ENCODE measurements around the gene NOA1.
"Not testable (repeated sequence)": the region's sequence is repeated elsewhere in the genome, so short reads cannot be mapped to it uniquely, and the experiment has no call there.

The NOA1 gene

GRCh38 chr4:56953680-56954520 lies 23.5 kb downstream of the NOA1 start:
- H3K27ac ChIP-seq (ENCODE audit: low read length): no peak overlapping the region
- no peak overlapping the region for H3K4me3 ChIP-seq (ENCODE audit: low read depth in 1 of 2, low read length in 2 of 2)
- no peaks in the 10 kb centered on the region for H3K9me3 ChIP-seq (ENCODE audit: control insufficient read depth in 1 of 2, low read length in 2 of 2)
- peaks cover 0 to 6% of the 10 kb centered on the region in 2 donors for H3K4me1 ChIP-seq (ENCODE audit: control insufficient read depth in 1 of 2, insufficient read depth in 2 of 2, low read length in 2 of 2)
- no peaks in the 10 kb centered on the region for H3K27me3 ChIP-seq (ENCODE audit: low read depth, low read length)
- no peaks in the 10 kb centered on the region for H3K36me3 ChIP-seq (ENCODE audit: control insufficient read depth in 1 of 2, insufficient read depth in 2 of 2, low read length in 2 of 2)

DNA sequence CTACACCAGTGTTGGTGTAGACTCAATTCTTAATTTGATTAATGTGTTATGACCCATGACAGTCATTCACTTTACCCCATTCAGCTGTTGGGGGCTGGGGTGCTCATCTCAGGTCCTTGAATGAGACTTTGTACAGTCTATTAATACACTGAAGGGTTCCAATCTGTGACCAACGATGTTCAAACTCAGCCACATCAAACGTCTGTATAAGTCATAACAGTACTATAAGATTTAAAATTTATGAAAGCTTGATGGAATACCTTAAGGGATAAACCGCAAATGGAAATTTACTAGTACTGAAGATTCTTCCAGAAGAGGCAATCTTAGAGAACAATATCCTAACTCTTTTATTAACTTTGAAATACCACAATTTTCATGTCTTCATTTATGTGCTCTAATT lies 36.0 kb downstream of the NOA1 start:
- Histone ChIP-seq H3K4me1 (ENCODE audit: control insufficient read depth in 1 of 2, insufficient read depth in 2 of 2, low read length in 2 of 2) (no peaks in the 10 kb centered on the region), H3K4me3 (ENCODE audit: low read depth in 1 of 2, low read length in 2 of 2) (no peak overlapping the region), H3K9me3 (ENCODE audit: control insufficient read depth in 1 of 2, low read length in 2 of 2) (no peaks in the 10 kb centered on the region), H3K27ac (ENCODE audit: low read length) (no peak overlapping the region), H3K36me3 (ENCODE audit: control insufficient read depth in 1 of 2, insufficient read depth in 2 of 2, low read length in 2 of 2) (peaks cover 0 to 22% of the 10 kb centered on the region in 2 donors), H3K27me3 (ENCODE audit: low read depth, low read length) (no peaks in the 10 kb centered on the region)

DNA sequence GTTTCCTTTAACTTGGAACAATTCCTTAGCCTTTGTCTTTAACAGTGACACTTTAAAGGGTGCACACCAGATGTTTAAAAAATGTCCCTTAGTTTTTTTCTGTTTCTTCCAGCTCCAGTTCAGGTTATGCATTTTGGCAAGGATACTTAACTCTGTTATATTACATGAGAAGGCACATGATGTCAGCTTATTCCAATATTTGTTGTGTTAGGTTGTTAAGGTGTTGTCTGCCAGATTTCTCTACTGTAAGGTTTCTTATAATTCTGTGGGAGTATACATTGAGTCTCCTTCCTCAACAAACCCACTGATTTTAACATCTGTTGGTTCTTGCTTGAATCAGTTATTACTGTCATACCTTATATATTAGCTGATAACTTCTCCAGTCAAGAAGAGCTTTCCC lies 36.4 kb downstream of the NOA1 start:
- Histone ChIP-seq H3K27me3 (ENCODE audit: low read depth, low read length) (no peaks in the 10 kb centered on the region), H3K27ac (ENCODE audit: low read length) (no peak overlapping the region), H3K4me1 (ENCODE audit: control insufficient read depth in 1 of 2, insufficient read depth in 2 of 2, low read length in 2 of 2) (no peaks in the 10 kb centered on the region), H3K4me3 (ENCODE audit: low read depth in 1 of 2, low read length in 2 of 2) (no peak overlapping the region), H3K36me3 (ENCODE audit: control insufficient read depth in 1 of 2, insufficient read depth in 2 of 2, low read length in 2 of 2) (peaks cover 0 to 22% of the 10 kb centered on the region in 2 donors), H3K9me3 (ENCODE audit: control insufficient read depth in 1 of 2, low read length in 2 of 2) (no peaks in the 10 kb centered on the region)

GRCh38 chr4:56940403-56940802 lies 37.0 kb downstream of the NOA1 start:
- no peak overlapping the region for H3K4me3 ChIP-seq (ENCODE audit: low read depth in 1 of 2, low read length in 2 of 2)
- H3K4me1 ChIP-seq (ENCODE audit: control insufficient read depth in 1 of 2, insufficient read depth in 2 of 2, low read length in 2 of 2): no peaks in the 10 kb centered on the region
- H3K9me3 ChIP-seq (ENCODE audit: control insufficient read depth in 1 of 2, low read length in 2 of 2): no peaks in the 10 kb centered on the region
- no peak overlapping the region for H3K27ac ChIP-seq (ENCODE audit: low read length)
- H3K36me3 ChIP-seq (ENCODE audit: control insufficient read depth in 1 of 2, insufficient read depth in 2 of 2, low read length in 2 of 2): peaks cover 0 to 22% of the 10 kb centered on the region in 2 donors
- H3K27me3 ChIP-seq (ENCODE audit: low read depth, low read length): no peaks in the 10 kb centered on the region

DNA sequence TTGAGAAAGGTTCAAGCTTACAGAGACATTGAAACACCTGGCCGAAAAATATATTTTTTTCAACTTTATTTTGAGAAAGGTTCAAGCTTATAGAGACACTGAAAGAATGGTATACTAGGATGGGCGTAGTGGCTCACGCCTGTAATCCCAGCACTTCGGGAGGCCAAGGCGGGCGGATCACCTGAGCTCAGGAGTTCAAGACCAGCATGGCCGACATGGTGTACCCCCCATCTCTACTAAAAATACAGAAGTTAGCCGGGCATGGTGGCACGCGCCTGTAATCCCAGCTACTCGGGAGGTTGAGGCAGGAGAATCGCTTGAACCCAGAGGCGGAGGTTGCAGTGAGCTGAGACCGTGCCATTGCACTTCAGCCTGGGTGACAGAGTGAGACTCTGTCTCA lies 37.6 kb downstream of the NOA1 start:
- H3K27me3 ChIP-seq (ENCODE audit: low read depth, low read length); H3K9me3 ChIP-seq (ENCODE audit: control insufficient read depth in 1 of 2, low read length in 2 of 2); H3K4me3 ChIP-seq (ENCODE audit: low read depth in 1 of 2, low read length in 2 of 2); H3K4me1 ChIP-seq (ENCODE audit: control insufficient read depth in 1 of 2, insufficient read depth in 2 of 2, low read length in 2 of 2); H3K27ac ChIP-seq (ENCODE audit: low read length): not testable (repeated sequence)
- H3K36me3 ChIP-seq (ENCODE audit: control insufficient read depth in 1 of 2, insufficient read depth in 2 of 2, low read length in 2 of 2): peaks cover 0 to 22% of the 10 kb centered on the region in 2 donors

GRCh38 chr4:56937262-56937661 lies 40.1 kb downstream of the NOA1 start:
- Histone ChIP-seq H3K36me3 (ENCODE audit: control insufficient read depth in 1 of 2, insufficient read depth in 2 of 2, low read length in 2 of 2) (peaks cover 0 to 22% of the 10 kb centered on the region in 2 donors), H3K27me3 (ENCODE audit: low read depth, low read length) (no peaks in the 10 kb centered on the region)

DNA sequence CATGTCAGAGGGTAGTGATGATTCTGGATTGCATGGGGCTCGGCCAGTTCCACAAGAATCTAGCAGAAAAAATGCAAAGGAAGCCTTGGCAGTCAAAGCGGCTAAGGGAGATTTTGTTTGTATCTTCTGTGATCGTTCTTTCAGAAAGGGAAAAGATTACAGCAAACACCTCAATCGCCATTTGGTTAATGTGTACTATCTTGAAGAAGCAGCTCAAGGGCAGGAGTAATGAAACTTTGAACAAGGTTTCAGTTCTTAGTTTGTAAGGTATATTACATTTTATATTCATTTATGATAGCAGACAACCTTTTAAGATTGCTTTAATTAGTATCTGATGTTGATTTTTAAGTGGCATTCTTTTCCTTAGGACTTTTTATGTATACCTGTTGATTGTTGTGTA lies 45.5 kb downstream of the NOA1 start:
- H3K36me3 ChIP-seq (ENCODE audit: control insufficient read depth in 1 of 2, insufficient read depth in 2 of 2, low read length in 2 of 2): peaks cover 27 to 29% of the 10 kb centered on the region in 2 donors
- H3K27ac ChIP-seq (ENCODE audit: low read length): no peak overlapping the region
- H3K4me1 ChIP-seq (ENCODE audit: control insufficient read depth in 1 of 2, insufficient read depth in 2 of 2, low read length in 2 of 2): no peaks in the 10 kb centered on the region
- H3K27me3 ChIP-seq (ENCODE audit: low read depth, low read length): no peaks in the 10 kb centered on the region
- H3K9me3 ChIP-seq (ENCODE audit: control insufficient read depth in 1 of 2, low read length in 2 of 2): no peaks in the 10 kb centered on the region
- no peak overlapping the region for H3K4me3 ChIP-seq (ENCODE audit: low read depth in 1 of 2, low read length in 2 of 2)

More at GRCh38 chr4:56937262-56937661, 40.1 kb downstream of the NOA1 start:
- Histone ChIP-seq H3K27ac (ENCODE audit: low read length) (no peak overlapping the region), H3K4me3 (ENCODE audit: low read depth in 1 of 2, low read length in 2 of 2) (no peak overlapping the region), H3K9me3 (ENCODE audit: control insufficient read depth in 1 of 2, low read length in 2 of 2) (no peaks in the 10 kb centered on the region), H3K4me1 (ENCODE audit: control insufficient read depth in 1 of 2, insufficient read depth in 2 of 2, low read length in 2 of 2) (no peaks in the 10 kb centered on the region)

- H3K4me3 ChIP-seq (ENCODE audit: low read depth in 1 of 2, low read length in 2 of 2): no peak overlapping the region
- H3K27me3 ChIP-seq (ENCODE audit: low read depth, low read length): no peaks in the 10 kb centered on the region
- H3K27ac ChIP-seq (ENCODE audit: low read length): no peak overlapping the region
- H3K36me3 ChIP-seq (ENCODE audit: control insufficient read depth in 1 of 2, insufficient read depth in 2 of 2, low read length in 2 of 2): peaks cover 23 to 29% of the 10 kb centered on the region in 2 donors
- no peaks in the 10 kb centered on the region for H3K9me3 ChIP-seq (ENCODE audit: control insufficient read depth in 1 of 2, low read length in 2 of 2)
- H3K4me1 ChIP-seq (ENCODE audit: control insufficient read depth in 1 of 2, insufficient read depth in 2 of 2, low read length in 2 of 2): no peaks in the 10 kb centered on the region
Observed at GRCh38 chr4:56930638-56931037, 46.8 kb downstream of the NOA1 start.

- Histone ChIP-seq H3K4me3 (ENCODE audit: low read depth in 1 of 2, low read length in 2 of 2) (no peak overlapping the region), H3K36me3 (ENCODE audit: control insufficient read depth in 1 of 2, insufficient read depth in 2 of 2, low read length in 2 of 2) (peaks cover 28 to 29% of the 10 kb centered on the region in 2 donors), H3K4me1 (ENCODE audit: control insufficient read depth in 1 of 2, insufficient read depth in 2 of 2, low read length in 2 of 2) (no peaks in the 10 kb centered on the region), H3K27me3 (ENCODE audit: low read depth, low read length) (no peaks in the 10 kb centered on the region), H3K27ac (ENCODE audit: low read length) (no peak overlapping the region), H3K9me3 (ENCODE audit: control insufficient read depth in 1 of 2, low read length in 2 of 2) (no peaks in the 10 kb centered on the region)
Observed at GRCh38 chr4:56927196-56927595, 50.2 kb downstream of the NOA1 start.

GRCh38 chr4:56914977-56915376 lies 62.4 kb downstream of the NOA1 start:
- peaks cover 10 to 24% of the 10 kb centered on the region in 2 donors for H3K4me1 ChIP-seq (ENCODE audit: control insufficient read depth in 1 of 2, insufficient read depth in 2 of 2, low read length in 2 of 2)
- H3K27me3 ChIP-seq (ENCODE audit: low read depth, low read length); H3K4me3 ChIP-seq (ENCODE audit: low read depth in 1 of 2, low read length in 2 of 2); H3K9me3 ChIP-seq (ENCODE audit: control insufficient read depth in 1 of 2, low read length in 2 of 2); H3K36me3 ChIP-seq (ENCODE audit: control insufficient read depth in 1 of 2, insufficient read depth in 2 of 2, low read length in 2 of 2); H3K27ac ChIP-seq (ENCODE audit: low read length): not testable (repeated sequence)

DNA sequence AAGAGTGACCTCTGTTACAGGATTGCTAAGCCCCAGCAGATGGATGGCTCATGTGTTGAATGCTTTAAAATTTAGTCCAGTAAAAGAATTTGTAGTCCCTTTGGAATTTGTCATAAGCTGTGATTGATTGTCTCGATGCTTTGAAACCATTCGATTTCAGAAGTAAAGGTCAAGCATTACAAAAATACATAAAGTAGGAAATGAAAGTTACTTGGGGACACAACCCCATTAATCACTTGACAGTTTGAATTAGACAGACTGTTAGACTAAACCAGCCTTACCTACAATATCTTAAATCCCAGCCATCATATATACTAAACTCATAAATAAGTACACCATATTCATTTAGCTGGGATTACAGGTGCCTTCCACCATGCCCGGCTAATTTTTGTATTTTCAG lies 63.1 kb downstream of the NOA1 start:
- H3K27me3 ChIP-seq (ENCODE audit: low read depth, low read length): no peaks in the 10 kb centered on the region
- no peak overlapping the region for H3K27ac ChIP-seq (ENCODE audit: low read length)
- H3K36me3 ChIP-seq (ENCODE audit: control insufficient read depth in 1 of 2, insufficient read depth in 2 of 2, low read length in 2 of 2): peaks cover 4 to 9% of the 10 kb centered on the region in 2 donors
- H3K9me3 ChIP-seq (ENCODE audit: control insufficient read depth in 1 of 2, low read length in 2 of 2): no peaks in the 10 kb centered on the region
- H3K4me1 ChIP-seq (ENCODE audit: control insufficient read depth in 1 of 2, insufficient read depth in 2 of 2, low read length in 2 of 2): peaks cover 11 to 28% of the 10 kb centered on the region in 2 donors
- H3K4me3 ChIP-seq (ENCODE audit: low read depth in 1 of 2, low read length in 2 of 2): no peak overlapping the region

All from muscle layer of duodenum (tissue), 2 donors.